SK-N-SH (cell line): Measurements from ENCODE around the gene PA2G4. TPM values are rescaled to one million over a fixed set of nuclear protein-coding genes. Genes with fewer than 3 reads are reported as not detected.

Source experiments
- CTCF ChIA-PET: fragments of 300-600, 350-600 bp; formaldehyde crosslinking; extraction: SDS; loops from one replicate; lab custom pipeline; 2021; lab: Yijun Ruan, JAX
- POLR2A ChIA-PET: fragments of 350-600 bp; sonication (Branson Sonifier 250); formaldehyde crosslinking; extraction: SDS; loops from one replicate; lab custom pipeline; 2020; ENCODE audit warnings: antibody characterized with exemption, inconsistent platforms; lab: Yijun Ruan, JAX
- DNase-seq: peaks from one replicate; pipeline ENCODE4 v3.0.0; 2012
- H2AFZ ChIP-seq: fragments of 200-600 bp; sonication (generic); 2 replicates; pipeline ENCODE4 v1.8.1; 2016; ENCODE audit warnings: antibody characterized with exemption, mild to moderate bottlenecking, low read depth
- H3F3A ChIP-seq: fragments of 200-600 bp; sonication (generic); replicated peaks from 2 replicates; pipeline ENCODE3; 2016; ENCODE audit warnings: antibody characterized with exemption, mild to moderate bottlenecking; ENCODE audit not compliant: insufficient read depth
- H3K27ac ChIP-seq, 2 experiments: fragments of 200-500 bp in 1 of 2; fragments of 200-600 bp in 1 of 2; sonication (Bioruptor generic) in 1 of 2; sonication (generic), shearing (Covaris generic) in 1 of 2; 2 replicates each; pipeline versions ENCODE4 v1.5.1 to v1.6.1; 2014 to 2016; ENCODE audit warnings: low read depth in 2 of 2, inconsistent platforms in 1 of 2, low read length in 1 of 2, mild to moderate bottlenecking in 1 of 2, mixed read lengths in 1 of 2
- H3K27me3 ChIP-seq: fragments of 200-600 bp; sonication (generic), shearing (Covaris generic); 2 replicates; pipeline ENCODE4 v1.6.1; 2016; ENCODE audit warnings: mixed run types; ENCODE audit not compliant: insufficient read depth
- H3K36me3 ChIP-seq, 2 experiments: fragments of 200-500 bp in 1 of 2; fragments of 200-600 bp in 1 of 2; sonication (Bioruptor generic) in 1 of 2; sonication (generic) in 1 of 2; replicated peaks in 1 of 2; 2 replicates each; pipeline versions ENCODE3 to v1.5.1; 2014 to 2016; ENCODE audit warnings: low read length in 1 of 2, mild to moderate bottlenecking in 1 of 2; ENCODE audit not compliant: insufficient read depth in 2 of 2, control insufficient read depth in 1 of 2
- H3K4me1 ChIP-seq, 2 experiments: fragments of 200-500 bp in 1 of 2; fragments of 200-600 bp in 1 of 2; sonication (Bioruptor generic) in 1 of 2; sonication (generic), shearing (Covaris generic) in 1 of 2; 2 replicates each; pipeline versions ENCODE4 v1.5.1 to v1.6.1; 2014 to 2016; ENCODE audit warnings: low read depth in 1 of 2, low read length in 1 of 2, mixed run types in 1 of 2; ENCODE audit not compliant: insufficient read depth in 2 of 2, control insufficient read depth in 1 of 2
- H3K4me2 ChIP-seq: fragments of 200-600 bp; sonication (generic), shearing (Covaris generic); 2 replicates; pipeline ENCODE4 v1.6.1; 2017; ENCODE audit warnings: mixed run types
- H3K4me3 ChIP-seq, 2 experiments: fragments of 200-500 bp in 1 of 2; fragments of 200-600 bp in 1 of 2; sonication (Bioruptor generic) in 1 of 2; sonication (generic), shearing (Covaris generic) in 1 of 2; 2 replicates each; pipeline versions ENCODE4 v1.5.1 to v1.8.1; 2014 to 2016; ENCODE audit warnings: low read depth in 2 of 2, inconsistent platforms in 1 of 2, low read length in 1 of 2, mild to moderate bottlenecking in 1 of 2, mixed read lengths in 1 of 2, moderate library complexity in 1 of 2
- H3K79me2 ChIP-seq: fragments of 200-600 bp; sonication (generic); 2 replicates; pipeline ENCODE4 v1.8.1; 2017; ENCODE audit warnings: mild to moderate bottlenecking; ENCODE audit not compliant: insufficient read depth
- H3K9ac ChIP-seq: fragments of 200-600 bp; sonication (generic); 2 replicates; pipeline ENCODE4 v1.6.1; 2017; ENCODE audit warnings: mixed run types
- H3K9me2 ChIP-seq: fragments of 200-600 bp; sonication (generic); 2 replicates; pipeline ENCODE4 v1.6.1; 2017; ENCODE audit warnings: mixed run types
- H3K9me3 ChIP-seq: fragments of 200-600 bp; sonication (generic); 2 replicates; pipeline ENCODE4 v1.6.1; 2017; ENCODE audit warnings: mixed run types, mild to moderate bottlenecking, moderate library complexity
- H4K20me1 ChIP-seq: fragments of 200-600 bp; sonication (generic); 2 replicates; pipeline ENCODE4 v1.6.1; 2017; ENCODE audit warnings: mild to moderate bottlenecking, mixed run types; ENCODE audit not compliant: insufficient read depth
- EP300 ChIP-seq, 2 experiments: IDR thresholded peaks; 2 replicates each; pipeline versions ENCODE4 v1.4.0 to v1.6.1; 2012; ENCODE audit warnings: borderline replicate concordance in 1 of 2, low read depth in 1 of 2, low read length in 1 of 2
- EZH2phosphoT487 ChIP-seq: fragments of 200-600 bp; sonication (generic); IDR thresholded peaks from 2 replicates; pipeline ENCODE4 v1.6.1; 2017; ENCODE audit warnings: low read depth, mixed run types, mild to moderate bottlenecking, antibody characterized with exemption, moderate library complexity, borderline replicate concordance
- FOSL2 ChIP-seq: IDR thresholded peaks from 2 replicates; pipeline ENCODE4 v1.4.0; 2012; ENCODE audit warnings: low read depth, mild to moderate bottlenecking, moderate library complexity, borderline replicate concordance
- IRF3 ChIP-seq: fragments of 150-350 bp; IDR thresholded peaks from 2 replicates; pipeline ENCODE4 v1.6.1; 2016; ENCODE audit warnings: mild to moderate bottlenecking, low read depth, low read length
- NFIC ChIP-seq: IDR thresholded peaks from 2 replicates; pipeline ENCODE4 v1.4.0; 2012; ENCODE audit warnings: borderline replicate concordance
- PBX3 ChIP-seq: IDR thresholded peaks from 2 replicates; pipeline ENCODE4; 2012
- POLR2AphosphoS5 ChIP-seq: IDR thresholded peaks from 2 replicates; pipeline ENCODE4 v1.6.1; 2012; ENCODE audit warnings: low read depth, low read length
- RFX5 ChIP-seq: IDR thresholded peaks from 2 replicates; pipeline ENCODE4 v1.6.1; 2012; ENCODE audit warnings: mild to moderate bottlenecking, improper control_type of control experiment, low read length
- TAF1 ChIP-seq: IDR thresholded peaks from 2 replicates; pipeline ENCODE4 v1.6.1; 2012; ENCODE audit warnings: low read depth, mild to moderate bottlenecking, low read length, moderate library complexity, borderline replicate concordance
- WGBS: methylation state at CpG from one replicate; pipeline ENCODE4 v1.1.6; 2017; ENCODE audit warnings: low lambda C conversion rate; 5-methylcytosine and 5-hydroxymethylcytosine counted together
- polyA plus RNA-seq, 3 experiments: library from polyadenylated mRNA; depleted of rRNA; stranded (reverse); fragments of >200 nt; gene quantifications; 2 replicates each; pipeline ENCODE4 v1.2.3, GENCODE V29; 2012
- TF ChIP-seq, protein P1 (sequence below): IDR thresholded peaks from 2 replicates; pipeline ENCODE4 v1.4.0; 2012; ENCODE audit warnings: low read depth, borderline replicate concordance
- TF ChIP-seq, protein P2 (sequence below): fragments of 200-600 bp; sonication (generic); IDR thresholded peaks from 2 replicates; pipeline ENCODE4 v1.6.1; 2017; ENCODE audit warnings: antibody characterized with exemption, mild to moderate bottlenecking, moderate library complexity

PA2G4 gene
- polyA plus RNA-seq, 1 of the 3 experiments (the other 2 are of a cell fraction): 207 TPM

DNA sequence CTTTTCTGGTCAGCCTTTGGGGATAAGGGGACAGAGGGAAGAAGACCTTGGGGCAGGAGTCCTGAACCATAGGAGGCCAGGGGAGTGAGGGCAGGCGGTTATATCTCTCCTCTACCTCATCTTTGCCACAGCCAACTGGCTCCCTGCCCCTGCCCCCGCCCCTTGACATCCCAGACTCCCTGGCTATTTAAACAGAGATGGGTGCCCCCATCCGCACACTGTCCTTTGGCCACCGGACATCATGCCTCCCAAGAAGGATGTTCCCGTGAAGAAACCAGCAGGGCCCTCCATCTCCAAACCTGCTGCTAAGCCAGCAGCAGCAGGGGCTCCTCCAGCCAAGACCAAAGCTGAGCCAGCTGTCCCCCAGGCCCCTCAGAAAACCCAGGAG, 49.3 kb downstream of the PA2G4 start (continued):
- TF ChIP-seq, protein P1, sequence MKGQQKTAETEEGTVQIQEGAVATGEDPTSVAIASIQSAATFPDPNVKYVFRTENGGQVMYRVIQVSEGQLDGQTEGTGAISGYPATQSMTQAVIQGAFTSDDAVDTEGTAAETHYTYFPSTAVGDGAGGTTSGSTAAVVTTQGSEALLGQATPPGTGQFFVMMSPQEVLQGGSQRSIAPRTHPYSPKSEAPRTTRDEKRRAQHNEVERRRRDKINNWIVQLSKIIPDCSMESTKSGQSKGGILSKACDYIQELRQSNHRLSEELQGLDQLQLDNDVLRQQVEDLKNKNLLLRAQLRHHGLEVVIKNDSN: no peak
- no peak for TF ChIP-seq IRF3
- no peak for TF ChIP-seq RFX5

DNA sequence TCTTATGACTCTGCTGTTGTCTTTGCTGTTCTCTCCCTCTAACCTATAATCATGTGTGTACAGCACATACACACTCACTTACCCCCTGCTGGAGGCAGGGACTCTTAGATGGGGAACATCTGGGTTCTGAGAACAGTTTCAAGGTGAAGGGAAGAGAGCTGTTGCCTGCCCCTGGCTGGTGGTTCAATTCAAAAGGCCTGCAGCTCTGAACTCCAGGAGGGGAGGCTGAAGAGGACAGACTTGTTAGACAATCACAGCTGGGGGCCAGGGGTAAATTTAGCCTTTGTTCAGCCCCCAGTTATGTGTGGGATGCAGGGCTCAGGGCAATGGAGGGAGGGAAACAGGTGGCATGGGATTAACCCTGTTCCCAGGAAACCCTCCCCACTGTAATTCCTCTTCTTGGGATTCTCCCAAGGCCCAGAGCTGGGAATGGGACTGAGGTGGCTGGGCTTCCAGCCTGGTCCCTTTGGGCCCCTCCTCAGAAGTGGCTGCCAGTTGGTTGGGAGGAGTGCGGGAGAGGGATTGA, 50.0 kb downstream of the PA2G4 start:
- Histone ChIP-seq H3K79me2 (peaks cover 47% of the 10 kb centered on the region), H4K20me1 (peaks cover 1% of the 10 kb centered on the region), H3K4me2 (peak overlapping the region; percentile 95; the same call in 1 of the 2 replicates), H3F3A (peaks cover 27% of the 10 kb centered on the region), H3K4me3 (no peak overlapping the region), H3K27me3 (no peaks in the 10 kb centered on the region), H3K9ac (no peak overlapping the region), H3K4me1 (peaks cover 23 to 25% of the 10 kb centered on the region in 2 experiments; a peak in 3 of 4 replicates), H3K27ac (peak overlapping the region in 1 of 2 experiments; percentile 17; a peak in 1 of 4 replicates), H3K9me3 (no peaks in the 10 kb centered on the region), H3K9me2 (no peaks in the 10 kb centered on the region), H2AFZ (no peak overlapping the region), H3K36me3 (peaks cover 6 to 11% of the 10 kb centered on the region in 2 experiments)
- POLR2A ChIA-PET: no interaction called here
- CTCF ChIA-PET: interaction anchor here (1.4 to 2.4 kb wide), 3 partner anchors 25 to 35 kb away, joined by 6 to 14 read pairs (median 11); partner anchors contain the start of gene SMARCC2
- 100% methylated on average over 1 of the region's 1 CpG for WGBS
- TF ChIP-seq, protein P2, sequence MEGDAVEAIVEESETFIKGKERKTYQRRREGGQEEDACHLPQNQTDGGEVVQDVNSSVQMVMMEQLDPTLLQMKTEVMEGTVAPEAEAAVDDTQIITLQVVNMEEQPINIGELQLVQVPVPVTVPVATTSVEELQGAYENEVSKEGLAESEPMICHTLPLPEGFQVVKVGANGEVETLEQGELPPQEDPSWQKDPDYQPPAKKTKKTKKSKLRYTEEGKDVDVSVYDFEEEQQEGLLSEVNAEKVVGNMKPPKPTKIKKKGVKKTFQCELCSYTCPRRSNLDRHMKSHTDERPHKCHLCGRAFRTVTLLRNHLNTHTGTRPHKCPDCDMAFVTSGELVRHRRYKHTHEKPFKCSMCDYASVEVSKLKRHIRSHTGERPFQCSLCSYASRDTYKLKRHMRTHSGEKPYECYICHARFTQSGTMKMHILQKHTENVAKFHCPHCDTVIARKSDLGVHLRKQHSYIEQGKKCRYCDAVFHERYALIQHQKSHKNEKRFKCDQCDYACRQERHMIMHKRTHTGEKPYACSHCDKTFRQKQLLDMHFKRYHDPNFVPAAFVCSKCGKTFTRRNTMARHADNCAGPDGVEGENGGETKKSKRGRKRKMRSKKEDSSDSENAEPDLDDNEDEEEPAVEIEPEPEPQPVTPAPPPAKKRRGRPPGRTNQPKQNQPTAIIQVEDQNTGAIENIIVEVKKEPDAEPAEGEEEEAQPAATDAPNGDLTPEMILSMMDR: no peak
- TF ChIP-seq FOSL2 (no peak), POLR2AphosphoS5 (no peak)
- DNase-seq: no peak

DNA sequence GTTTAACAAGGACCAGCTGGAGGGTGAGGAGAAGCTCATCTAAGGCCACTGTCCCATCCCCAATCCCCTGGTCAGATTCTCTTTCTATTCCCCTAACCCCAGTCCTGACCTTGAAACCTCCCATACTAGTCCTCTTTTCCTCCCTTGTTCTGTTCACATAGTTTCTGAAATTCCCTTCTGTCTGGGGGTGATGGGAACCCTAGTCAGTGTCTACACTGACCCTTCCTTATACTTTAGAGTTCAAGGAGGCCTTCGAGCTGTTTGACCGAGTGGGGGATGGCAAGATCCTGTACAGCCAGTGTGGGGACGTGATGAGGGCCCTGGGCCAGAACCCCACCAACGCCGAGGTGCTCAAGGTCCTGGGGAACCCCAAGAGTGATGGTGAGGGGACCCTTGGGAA, 50.5 kb downstream of the PA2G4 start:
- H3K27me3 ChIP-seq: no peaks in the 10 kb centered on the region
- H3K4me1 ChIP-seq: peaks cover 24 to 30% of the 10 kb centered on the region in 2 experiments
- peaks cover 10 to 16% of the 10 kb centered on the region in 2 experiments for H3K36me3 ChIP-seq
- peaks cover 30% of the 10 kb centered on the region for H3F3A ChIP-seq
- POLR2A ChIA-PET: no interaction called here
- 94% methylated on average over 5 of the region's 5 CpGs for WGBS
- H3K9me3 ChIP-seq: no peaks in the 10 kb centered on the region
- no peak for DNase-seq
- H3K9me2 ChIP-seq: no peaks in the 10 kb centered on the region
- H3K4me2 ChIP-seq: no peak overlapping the region
- H3K27ac ChIP-seq: no peak overlapping the region
- peaks cover 52% of the 10 kb centered on the region for H3K79me2 ChIP-seq
- no peak overlapping the region for H3K4me3 ChIP-seq
- CTCF ChIA-PET: interaction anchor here (1.4 to 2.4 kb wide), 3 partner anchors 26 to 35 kb away, joined by 6 to 14 read pairs (median 11); partner anchors contain the start of gene SMARCC2
- no peak for TF ChIP-seq PBX3
- TF ChIP-seq EZH2phosphoT487: no peak
- TF ChIP-seq, protein P2: no peak
- TF ChIP-seq NFIC: no peak
- TF ChIP-seq TAF1: no peak
- no peak for TF ChIP-seq EP300 (IDR thresholded peaks at IDR 0.05; ENCODE audit: borderline replicate concordance in 1 of 2, low read depth in 1 of 2, low read length in 1 of 2)
- no peak overlapping the region for H3K9ac ChIP-seq
- no peak overlapping the region for H2AFZ ChIP-seq
- H4K20me1 ChIP-seq: peaks cover 6% of the 10 kb centered on the region
